WERI-Rb-1 (cell line): Measurements from ENCODE around the gene HPCAL4.

Source experiments
- DNase-seq: peaks from one replicate; pipeline ENCODE4 v3.0.0-alpha.2; 2020
- H3K27ac ChIP-seq: fragments of 250-450 bp; sonication (Bioruptor Pico); 2 replicates; pipeline ENCODE4 v1.5.1; 2020; ENCODE audit warnings: mild to moderate bottlenecking, moderate library complexity
- H3K27me3 ChIP-seq: fragments of 250-450 bp; sonication (Bioruptor Pico); 2 replicates; pipeline ENCODE4 v1.5.1; 2021; ENCODE audit warnings: mild to moderate bottlenecking, low read depth, moderate library complexity; ENCODE audit not compliant: insufficient read depth, severe bottlenecking
- H3K36me3 ChIP-seq: fragments of 250-450 bp; sonication (Bioruptor Pico); 2 replicates; pipeline ENCODE4 v1.5.1; 2020; ENCODE audit warnings: mild to moderate bottlenecking, moderate library complexity
- H3K4me3 ChIP-seq: 2 replicates; pipeline ENCODE4 v1.5.1; 2011; ENCODE audit warnings: low read depth, mild to moderate bottlenecking, control low read depth, low read length
- H3K9me3 ChIP-seq: fragments of 250-450 bp; sonication (Bioruptor Pico); 2 replicates; pipeline ENCODE4 v1.5.1; 2021; ENCODE audit warnings: mild to moderate bottlenecking, moderate library complexity; ENCODE audit not compliant: severe bottlenecking
- CTCF ChIP-seq: IDR thresholded peaks from 2 replicates; pipeline ENCODE4 v1.5.1; 2011; ENCODE audit warnings: low read depth, mild to moderate bottlenecking, control low read depth, inconsistent platforms, low read length

HPCAL4 gene

GRCh38 chr1:39666772-39667171, 24.5 kb downstream of the HPCAL4 start:
- Histone ChIP-seq H3K27me3 (peaks cover 18% of the 10 kb centered on the region), H3K27ac (no peak overlapping the region), H3K4me3 (no peak overlapping the region), H3K9me3 (no peaks in the 10 kb centered on the region), H3K36me3 (no peaks in the 10 kb centered on the region)
- DNase-seq, result no peak
- TF ChIP-seq CTCF, result no peak

GRCh38 chr1:39663559-39663958, 27.7 kb downstream of the HPCAL4 start:
- no peaks in the 10 kb centered on the region for H3K27me3 ChIP-seq
- no peak overlapping the region for H3K4me3 ChIP-seq
- no peaks in the 10 kb centered on the region for H3K36me3 ChIP-seq
- DNase-seq, result no peak
- TF ChIP-seq CTCF, result no peak
- no peaks in the 10 kb centered on the region for H3K9me3 ChIP-seq
- H3K27ac ChIP-seq, result no peak overlapping the region

GRCh38 chr1:39662861-39663260, 28.4 kb downstream of the HPCAL4 start:
- DNase-seq, result no peak
- Histone ChIP-seq H3K27ac (no peak overlapping the region), H3K4me3 (no peak overlapping the region), H3K27me3 (no peaks in the 10 kb centered on the region), H3K36me3 (no peaks in the 10 kb centered on the region), H3K9me3 (no peaks in the 10 kb centered on the region)
- TF ChIP-seq CTCF, result no peak

DNA sequence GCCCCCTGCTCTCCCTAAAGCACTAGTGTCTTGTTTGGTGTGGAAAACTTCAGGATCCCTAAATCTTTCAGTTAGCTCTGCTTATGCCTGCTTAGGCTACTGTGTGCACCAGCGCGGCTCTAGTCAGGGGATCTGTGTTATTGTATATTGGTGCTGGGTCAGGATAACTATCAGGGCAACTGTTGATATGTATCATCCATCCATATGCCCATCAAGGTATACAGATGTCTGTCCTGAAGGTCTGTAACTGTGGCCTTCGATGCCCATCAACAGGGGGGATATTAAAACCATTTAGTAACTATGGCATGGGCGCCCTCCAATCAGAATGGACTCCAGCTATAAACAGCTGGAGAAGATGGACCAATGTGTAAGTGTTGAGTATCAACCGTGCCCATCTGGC, 31.7 kb downstream of the HPCAL4 start:
- no peaks in the 10 kb centered on the region for H3K9me3 ChIP-seq
- no peaks in the 10 kb centered on the region for H3K36me3 ChIP-seq
- no peak overlapping the region for H3K27ac ChIP-seq
- H3K27me3 ChIP-seq, result no peaks in the 10 kb centered on the region
- H3K4me3 ChIP-seq, result no peak overlapping the region
- no peak for TF ChIP-seq CTCF
- DNase-seq, result no peak

DNA sequence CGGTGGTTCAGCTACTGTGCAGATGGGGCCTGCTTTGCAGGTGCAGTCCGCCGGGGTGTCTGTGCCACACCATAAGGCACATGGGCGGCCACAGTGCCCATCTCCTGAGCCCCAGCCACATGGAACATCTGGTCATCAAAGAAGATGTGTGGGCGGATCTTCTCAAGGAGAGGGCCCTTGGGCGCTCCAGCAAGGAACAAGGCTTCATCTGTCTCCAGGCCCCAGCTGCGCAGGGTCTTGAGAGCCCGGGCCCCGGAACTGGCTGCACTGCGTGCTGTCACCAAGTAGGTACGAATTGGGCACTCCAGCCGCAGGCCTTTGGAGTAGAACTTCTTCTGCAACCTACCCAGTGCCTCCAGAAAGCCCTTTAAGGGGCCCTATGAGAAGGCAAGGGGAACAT, 32.1 kb downstream of the HPCAL4 start:
- no peak overlapping the region for H3K27ac ChIP-seq
- H3K36me3 ChIP-seq, result no peaks in the 10 kb centered on the region
- no peak for TF ChIP-seq CTCF
- no peaks in the 10 kb centered on the region for H3K9me3 ChIP-seq
- no peaks in the 10 kb centered on the region for H3K27me3 ChIP-seq
- DNase-seq, result no peak
- no peak overlapping the region for H3K4me3 ChIP-seq

- Histone ChIP-seq H3K9me3 (no peaks in the 10 kb centered on the region), H3K27ac (no peak overlapping the region), H3K36me3 (no peaks in the 10 kb centered on the region), H3K27me3 (no peaks in the 10 kb centered on the region), H3K4me3 (no peak overlapping the region)
- peak; percentile 96 for TF ChIP-seq CTCF
- peak; percentile 81 for DNase-seq
Measured at GRCh38 chr1:39657923-39658485, 33.2 kb downstream of the HPCAL4 start.
